SK-N-SH (cell line): ENCODE results near the gene GRK5. TPM values are rescaled to one million over a fixed set of nuclear protein-coding genes. Genes with fewer than 3 reads are reported as not detected.

Source experiments
- CTCF ChIA-PET: fragments of 300-600, 350-600 bp; formaldehyde crosslinking; extraction: SDS; loops from one replicate; lab custom pipeline; 2021; lab: Yijun Ruan, JAX
- POLR2A ChIA-PET: fragments of 350-600 bp; sonication (Branson Sonifier 250); formaldehyde crosslinking; extraction: SDS; loops from one replicate; lab custom pipeline; 2020; ENCODE audit warnings: antibody characterized with exemption, inconsistent platforms; lab: Yijun Ruan, JAX
- DNase-seq: peaks from one replicate; pipeline ENCODE4 v3.0.0; 2012
- H2AFZ ChIP-seq: fragments of 200-600 bp; sonication (generic); 2 replicates; pipeline ENCODE4 v1.8.1; 2016; ENCODE audit warnings: antibody characterized with exemption, mild to moderate bottlenecking, low read depth
- H3F3A ChIP-seq: fragments of 200-600 bp; sonication (generic); replicated peaks from 2 replicates; pipeline ENCODE3; 2016; ENCODE audit warnings: antibody characterized with exemption, mild to moderate bottlenecking; ENCODE audit not compliant: insufficient read depth
- H3K27ac ChIP-seq, 2 experiments: fragments of 200-500 bp in 1 of 2; fragments of 200-600 bp in 1 of 2; sonication (Bioruptor generic) in 1 of 2; sonication (generic), shearing (Covaris generic) in 1 of 2; 2 replicates each; pipeline versions ENCODE4 v1.5.1 to v1.6.1; 2014 to 2016; ENCODE audit warnings: low read depth in 2 of 2, inconsistent platforms in 1 of 2, low read length in 1 of 2, mild to moderate bottlenecking in 1 of 2, mixed read lengths in 1 of 2
- H3K27me3 ChIP-seq: fragments of 200-600 bp; sonication (generic), shearing (Covaris generic); 2 replicates; pipeline ENCODE4 v1.6.1; 2016; ENCODE audit warnings: mixed run types; ENCODE audit not compliant: insufficient read depth
- H3K36me3 ChIP-seq, 2 experiments: fragments of 200-500 bp in 1 of 2; fragments of 200-600 bp in 1 of 2; sonication (Bioruptor generic) in 1 of 2; sonication (generic) in 1 of 2; replicated peaks in 1 of 2; 2 replicates each; pipeline versions ENCODE3 to v1.5.1; 2014 to 2016; ENCODE audit warnings: low read length in 1 of 2, mild to moderate bottlenecking in 1 of 2; ENCODE audit not compliant: insufficient read depth in 2 of 2, control insufficient read depth in 1 of 2
- H3K4me1 ChIP-seq, 2 experiments: fragments of 200-500 bp in 1 of 2; fragments of 200-600 bp in 1 of 2; sonication (Bioruptor generic) in 1 of 2; sonication (generic), shearing (Covaris generic) in 1 of 2; 2 replicates each; pipeline versions ENCODE4 v1.5.1 to v1.6.1; 2014 to 2016; ENCODE audit warnings: low read depth in 1 of 2, low read length in 1 of 2, mixed run types in 1 of 2; ENCODE audit not compliant: insufficient read depth in 2 of 2, control insufficient read depth in 1 of 2
- H3K4me2 ChIP-seq: fragments of 200-600 bp; sonication (generic), shearing (Covaris generic); 2 replicates; pipeline ENCODE4 v1.6.1; 2017; ENCODE audit warnings: mixed run types
- H3K4me3 ChIP-seq, 2 experiments: fragments of 200-500 bp in 1 of 2; fragments of 200-600 bp in 1 of 2; sonication (Bioruptor generic) in 1 of 2; sonication (generic), shearing (Covaris generic) in 1 of 2; 2 replicates each; pipeline versions ENCODE4 v1.5.1 to v1.8.1; 2014 to 2016; ENCODE audit warnings: low read depth in 2 of 2, inconsistent platforms in 1 of 2, low read length in 1 of 2, mild to moderate bottlenecking in 1 of 2, mixed read lengths in 1 of 2, moderate library complexity in 1 of 2
- H3K79me2 ChIP-seq: fragments of 200-600 bp; sonication (generic); 2 replicates; pipeline ENCODE4 v1.8.1; 2017; ENCODE audit warnings: mild to moderate bottlenecking; ENCODE audit not compliant: insufficient read depth
- H3K9ac ChIP-seq: fragments of 200-600 bp; sonication (generic); 2 replicates; pipeline ENCODE4 v1.6.1; 2017; ENCODE audit warnings: mixed run types
- H3K9me2 ChIP-seq: fragments of 200-600 bp; sonication (generic); 2 replicates; pipeline ENCODE4 v1.6.1; 2017; ENCODE audit warnings: mixed run types
- H3K9me3 ChIP-seq: fragments of 200-600 bp; sonication (generic); 2 replicates; pipeline ENCODE4 v1.6.1; 2017; ENCODE audit warnings: mixed run types, mild to moderate bottlenecking, moderate library complexity
- H4K20me1 ChIP-seq: fragments of 200-600 bp; sonication (generic); 2 replicates; pipeline ENCODE4 v1.6.1; 2017; ENCODE audit warnings: mild to moderate bottlenecking, mixed run types; ENCODE audit not compliant: insufficient read depth
- EP300 ChIP-seq, 2 experiments: IDR thresholded peaks; 2 replicates each; pipeline versions ENCODE4 v1.4.0 to v1.6.1; 2012; ENCODE audit warnings: borderline replicate concordance in 1 of 2, low read depth in 1 of 2, low read length in 1 of 2
- EZH2phosphoT487 ChIP-seq: fragments of 200-600 bp; sonication (generic); IDR thresholded peaks from 2 replicates; pipeline ENCODE4 v1.6.1; 2017; ENCODE audit warnings: low read depth, mixed run types, mild to moderate bottlenecking, antibody characterized with exemption, moderate library complexity, borderline replicate concordance
- FOXM1 ChIP-seq: IDR thresholded peaks from 2 replicates; pipeline ENCODE4 v1.4.0; 2012; ENCODE audit warnings: low read depth, mild to moderate bottlenecking
- GABPA ChIP-seq: IDR thresholded peaks from 2 replicates; pipeline ENCODE4 v1.4.0; 2012; ENCODE audit warnings: low read depth, mild to moderate bottlenecking
- JUND ChIP-seq: IDR thresholded peaks from 2 replicates; pipeline ENCODE4 v1.4.0; 2012
- RAD21 ChIP-seq: IDR thresholded peaks from 2 replicates; pipeline ENCODE4 v1.6.1; 2012; ENCODE audit warnings: mild to moderate bottlenecking, low read length
- RCOR1 ChIP-seq: fragments of 150-350 bp; IDR thresholded peaks from 2 replicates; pipeline ENCODE4 v1.6.1; 2017; ENCODE audit warnings: antibody characterized with exemption, low read length
- RFX5 ChIP-seq: IDR thresholded peaks from 2 replicates; pipeline ENCODE4 v1.6.1; 2012; ENCODE audit warnings: mild to moderate bottlenecking, improper control_type of control experiment, low read length
- RXRA ChIP-seq: IDR thresholded peaks from 2 replicates; pipeline ENCODE4 v1.4.0; 2012; ENCODE audit warnings: low read depth, mild to moderate bottlenecking, borderline replicate concordance
- SIN3A ChIP-seq: IDR thresholded peaks from 2 replicates; pipeline ENCODE4 v1.6.1; 2012; ENCODE audit warnings: low read depth, mild to moderate bottlenecking, low read length, moderate library complexity, borderline replicate concordance
- TCF12 ChIP-seq: IDR thresholded peaks from 2 replicates; pipeline ENCODE4 v1.4.0; 2012
- TEAD4 ChIP-seq: IDR thresholded peaks from 2 replicates; pipeline ENCODE4 v1.4.0; 2012; ENCODE audit warnings: mild to moderate bottlenecking, borderline replicate concordance; ENCODE audit not compliant: insufficient read depth
- YY1 ChIP-seq: IDR thresholded peaks from 2 replicates; pipeline ENCODE4 v1.4.0; 2012; ENCODE audit warnings: low read depth, mild to moderate bottlenecking
- WGBS: methylation state at CpG from one replicate; pipeline ENCODE4 v1.1.6; 2017; ENCODE audit warnings: low lambda C conversion rate; 5-methylcytosine and 5-hydroxymethylcytosine counted together
- polyA plus RNA-seq, 3 experiments: library from polyadenylated mRNA; depleted of rRNA; stranded (reverse); fragments of >200 nt; gene quantifications; 2 replicates each; pipeline ENCODE4 v1.2.3, GENCODE V29; 2012
- TF ChIP-seq, protein P1 (sequence below): IDR thresholded peaks from 2 replicates; pipeline ENCODE4 v1.4.0; 2012; ENCODE audit warnings: low read depth, borderline replicate concordance
- TF ChIP-seq, protein P2 (sequence below): IDR thresholded peaks from 2 replicates; pipeline ENCODE4 v1.4.0; 2012; ENCODE audit warnings: low read depth
- TF ChIP-seq, protein P3 (sequence below): IDR thresholded peaks from 2 replicates; pipeline ENCODE4 v1.4.0; 2012; ENCODE audit warnings: low read depth, borderline replicate concordance
- TF ChIP-seq, protein P4 (sequence below): fragments of 200-600 bp; sonication (generic); IDR thresholded peaks from 2 replicates; pipeline ENCODE4 v1.6.1; 2017; ENCODE audit warnings: antibody characterized with exemption, mild to moderate bottlenecking, moderate library complexity

GRK5 gene
- polyA plus RNA-seq, 1 of the 3 experiments (the other 2 are of a cell fraction): 12.1 TPM

DNA sequence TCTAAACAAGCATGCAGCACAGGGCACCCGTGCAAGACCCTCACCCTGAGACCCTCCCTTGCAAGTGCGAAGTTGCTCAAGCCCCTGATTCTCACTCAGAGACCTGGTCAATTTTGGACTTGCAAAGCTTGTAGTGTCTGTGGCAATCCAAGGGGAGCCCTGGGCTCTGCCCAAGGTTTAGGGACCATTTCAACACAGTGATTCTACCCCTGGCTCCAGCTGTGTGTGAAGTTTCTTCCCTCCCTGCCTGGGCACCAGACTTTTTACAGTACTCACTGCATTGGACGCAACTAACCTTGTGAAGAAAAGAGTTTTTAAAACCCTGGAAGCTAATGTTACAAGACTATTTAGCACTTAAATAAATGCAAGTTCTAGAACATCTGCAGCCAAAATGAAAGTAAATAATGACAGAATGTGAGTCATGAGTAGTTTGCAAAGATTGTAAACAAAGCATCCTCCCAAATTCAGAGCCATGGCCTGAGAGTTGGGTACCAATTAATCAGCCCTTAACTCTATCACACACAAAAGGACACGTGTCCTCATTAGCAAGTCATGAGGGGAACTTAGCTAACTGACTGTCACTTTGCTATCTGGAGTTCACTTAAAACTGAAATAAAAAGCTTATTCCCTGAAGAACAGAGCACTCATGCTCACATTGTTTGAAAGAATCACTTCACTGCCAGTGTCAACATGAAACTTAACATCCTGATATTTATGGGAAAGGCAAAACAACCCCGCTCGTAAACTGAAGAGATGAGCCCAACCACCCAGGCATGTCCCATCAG lies 287.1 kb downstream of the GRK5 start:
- CTCF ChIA-PET: interaction anchor here (1.3 to 2.1 kb wide), 4 partner anchors 48 to 296 kb away, joined by 3 to 7 read pairs (median 5); partner anchors contain the start of gene RGS10
- no peaks in the 10 kb centered on the region; a peak in 1 of 4 replicates for H3K4me1 ChIP-seq
- H4K20me1 ChIP-seq: no peaks in the 10 kb centered on the region
- H3K9me2 ChIP-seq: no peaks in the 10 kb centered on the region
- 94% methylated on average over 4 of the region's 6 CpGs for WGBS
- H3K27ac ChIP-seq: no peak overlapping the region
- H3K4me2 ChIP-seq: no peak overlapping the region
- POLR2A ChIA-PET: no interaction called here
- H3F3A ChIP-seq: no peaks in the 10 kb centered on the region
- no peaks in the 10 kb centered on the region for H3K36me3 ChIP-seq
- no peak overlapping the region for H2AFZ ChIP-seq
- H3K9ac ChIP-seq: no peak overlapping the region
- TF ChIP-seq, protein P1, sequence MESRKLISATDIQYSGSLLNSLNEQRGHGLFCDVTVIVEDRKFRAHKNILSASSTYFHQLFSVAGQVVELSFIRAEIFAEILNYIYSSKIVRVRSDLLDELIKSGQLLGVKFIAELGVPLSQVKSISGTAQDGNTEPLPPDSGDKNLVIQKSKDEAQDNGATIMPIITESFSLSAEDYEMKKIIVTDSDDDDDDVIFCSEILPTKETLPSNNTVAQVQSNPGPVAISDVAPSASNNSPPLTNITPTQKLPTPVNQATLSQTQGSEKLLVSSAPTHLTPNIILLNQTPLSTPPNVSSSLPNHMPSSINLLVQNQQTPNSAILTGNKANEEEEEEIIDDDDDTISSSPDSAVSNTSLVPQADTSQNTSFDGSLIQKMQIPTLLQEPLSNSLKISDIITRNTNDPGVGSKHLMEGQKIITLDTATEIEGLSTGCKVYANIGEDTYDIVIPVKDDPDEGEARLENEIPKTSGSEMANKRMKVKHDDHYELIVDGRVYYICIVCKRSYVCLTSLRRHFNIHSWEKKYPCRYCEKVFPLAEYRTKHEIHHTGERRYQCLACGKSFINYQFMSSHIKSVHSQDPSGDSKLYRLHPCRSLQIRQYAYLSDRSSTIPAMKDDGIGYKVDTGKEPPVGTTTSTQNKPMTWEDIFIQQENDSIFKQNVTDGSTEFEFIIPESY: no peak
- TF ChIP-seq, protein P2, sequence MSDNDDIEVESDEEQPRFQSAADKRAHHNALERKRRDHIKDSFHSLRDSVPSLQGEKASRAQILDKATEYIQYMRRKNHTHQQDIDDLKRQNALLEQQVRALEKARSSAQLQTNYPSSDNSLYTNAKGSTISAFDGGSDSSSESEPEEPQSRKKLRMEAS: no peak
- H3K4me3 ChIP-seq: no peak overlapping the region
- no peaks in the 10 kb centered on the region for H3K9me3 ChIP-seq
- H3K79me2 ChIP-seq: no peaks in the 10 kb centered on the region
- no peaks in the 10 kb centered on the region for H3K27me3 ChIP-seq
- no peak for DNase-seq

GRCh38 chr10:119495021-119495505 lies 287.7 kb downstream of the GRK5 start:
- no peak for DNase-seq
- Histone ChIP-seq H3K27ac (no peak overlapping the region), H3K27me3 (no peaks in the 10 kb centered on the region)

More at GRCh38 chr10:119495021-119495505, 287.7 kb downstream of the GRK5 start:
- H3K9me2 ChIP-seq: no peaks in the 10 kb centered on the region
- TF ChIP-seq, protein P2: no peak
- TF ChIP-seq, protein P3, sequence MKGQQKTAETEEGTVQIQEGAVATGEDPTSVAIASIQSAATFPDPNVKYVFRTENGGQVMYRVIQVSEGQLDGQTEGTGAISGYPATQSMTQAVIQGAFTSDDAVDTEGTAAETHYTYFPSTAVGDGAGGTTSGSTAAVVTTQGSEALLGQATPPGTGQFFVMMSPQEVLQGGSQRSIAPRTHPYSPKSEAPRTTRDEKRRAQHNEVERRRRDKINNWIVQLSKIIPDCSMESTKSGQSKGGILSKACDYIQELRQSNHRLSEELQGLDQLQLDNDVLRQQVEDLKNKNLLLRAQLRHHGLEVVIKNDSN: no peak
- TF ChIP-seq SIN3A: no peak
- TF ChIP-seq GABPA: no peak
- TF ChIP-seq YY1: no peak
- TF ChIP-seq JUND: no peak
- TF ChIP-seq RCOR1: no peak
- no peak for TF ChIP-seq RFX5
- no peak for TF ChIP-seq TEAD4
- TF ChIP-seq TCF12: no peak
- TF ChIP-seq, protein P1: no peak
- TF ChIP-seq EZH2phosphoT487: no peak
- TF ChIP-seq, protein P4, sequence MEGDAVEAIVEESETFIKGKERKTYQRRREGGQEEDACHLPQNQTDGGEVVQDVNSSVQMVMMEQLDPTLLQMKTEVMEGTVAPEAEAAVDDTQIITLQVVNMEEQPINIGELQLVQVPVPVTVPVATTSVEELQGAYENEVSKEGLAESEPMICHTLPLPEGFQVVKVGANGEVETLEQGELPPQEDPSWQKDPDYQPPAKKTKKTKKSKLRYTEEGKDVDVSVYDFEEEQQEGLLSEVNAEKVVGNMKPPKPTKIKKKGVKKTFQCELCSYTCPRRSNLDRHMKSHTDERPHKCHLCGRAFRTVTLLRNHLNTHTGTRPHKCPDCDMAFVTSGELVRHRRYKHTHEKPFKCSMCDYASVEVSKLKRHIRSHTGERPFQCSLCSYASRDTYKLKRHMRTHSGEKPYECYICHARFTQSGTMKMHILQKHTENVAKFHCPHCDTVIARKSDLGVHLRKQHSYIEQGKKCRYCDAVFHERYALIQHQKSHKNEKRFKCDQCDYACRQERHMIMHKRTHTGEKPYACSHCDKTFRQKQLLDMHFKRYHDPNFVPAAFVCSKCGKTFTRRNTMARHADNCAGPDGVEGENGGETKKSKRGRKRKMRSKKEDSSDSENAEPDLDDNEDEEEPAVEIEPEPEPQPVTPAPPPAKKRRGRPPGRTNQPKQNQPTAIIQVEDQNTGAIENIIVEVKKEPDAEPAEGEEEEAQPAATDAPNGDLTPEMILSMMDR: no peak
- TF ChIP-seq EP300 (IDR thresholded peaks at IDR 0.05; ENCODE audit: borderline replicate concordance in 1 of 2, low read depth in 1 of 2, low read length in 1 of 2): no peak
- no peak for TF ChIP-seq RXRA
- no peak for TF ChIP-seq RAD21
- no peak for TF ChIP-seq FOXM1
- H3F3A ChIP-seq: no peaks in the 10 kb centered on the region
- ChIA-PET CTCF (interaction anchor here (1.7 to 2.1 kb wide), 2 partner anchors 50 to 296 kb away, joined by 5 to 7 read pairs; no protein-coding TSS in a partner anchor), POLR2A (no interaction called here)
- no peaks in the 10 kb centered on the region for H4K20me1 ChIP-seq
- H3K9me3 ChIP-seq: no peaks in the 10 kb centered on the region
- H3K79me2 ChIP-seq: no peaks in the 10 kb centered on the region
- H3K4me1 ChIP-seq: no peaks in the 10 kb centered on the region
- H3K4me2 ChIP-seq: no peak overlapping the region
- H2AFZ ChIP-seq: no peak overlapping the region
- H3K4me3 ChIP-seq: no peak overlapping the region
- no peak overlapping the region for H3K9ac ChIP-seq
- 95% methylated on average over 5 of the region's 5 CpGs for WGBS
- H3K36me3 ChIP-seq: peaks cover 0 to 3% of the 10 kb centered on the region in 2 experiments
